Middle frontal gyrus (tissue), 1 donor: ENCODE measurements around the gene ATP6V0B.
A peak's percentile ranks its signal among the peaks of the same experiment; 100 is the strongest.

Experiments used
- DNase-seq: peaks from one replicate; pipeline ENCODE4 v3.0.0-alpha.2; 2015; ENCODE audit warnings: low spot score; ENCODE audit errors: extremely low spot score

The ATP6V0B gene

GRCh38 chr1:43946236-43947060, 28.3 kb upstream of the ATP6V0B start, which contains the start of gene IPO13:
TSS of gene IPO13 (plus strand) at chr1:43946950. CDS start at chr1:43947601, 651 bp downstream.
- DNase-seq, result peak; percentile 95

GRCh38 chr1:43947061-43947873, 27.5 kb upstream of the ATP6V0B start:
- DNase-seq, result no peak

- no peak for DNase-seq
Observed at GRCh38 chr1:43947874-43948437, 26.8 kb upstream of the ATP6V0B start.

GRCh38 chr1:43949678-43950077, 25.1 kb upstream of the ATP6V0B start:
- DNase-seq, result no peak

GRCh38 chr1:43951021-43951985, 23.5 kb upstream of the ATP6V0B start:
- DNase-seq, result no peak

- peak; percentile 27 for DNase-seq
Observed at GRCh38 chr1:43952731-43953346, 21.9 kb upstream of the ATP6V0B start.

- DNase-seq, result no peak
Observed at GRCh38 chr1:43953361-43953760, 21.4 kb upstream of the ATP6V0B start.

GRCh38 chr1:43954036-43954435, 20.7 kb upstream of the ATP6V0B start:
- peak; percentile 51 for DNase-seq

GRCh38 chr1:43956234-43956633, 18.5 kb upstream of the ATP6V0B start:
- no peak for DNase-seq

GRCh38 chr1:43957407-43958040, 17.2 kb upstream of the ATP6V0B start:
- no peak for DNase-seq

GRCh38 chr1:43958351-43959255, 16.2 kb upstream of the ATP6V0B start:
- no peak for DNase-seq

GRCh38 chr1:43960798-43961197, 14.0 kb upstream of the ATP6V0B start:
- DNase-seq, result no peak

- DNase-seq, result no peak
Observed at GRCh38 chr1:43961692-43962091, 13.1 kb upstream of the ATP6V0B start.

- no peak for DNase-seq
Observed at GRCh38 chr1:43962324-43962723, 12.4 kb upstream of the ATP6V0B start.

GRCh38 chr1:43963006-43963405, 11.8 kb upstream of the ATP6V0B start:
- no peak for DNase-seq

- DNase-seq, result no peak
Observed at GRCh38 chr1:43963890-43964289, 10.9 kb upstream of the ATP6V0B start.

- DNase-seq, result no peak
Observed at GRCh38 chr1:43965316-43965715, 9.4 kb upstream of the ATP6V0B start.

GRCh38 chr1:43968348-43968948, 6.3 kb upstream of the ATP6V0B start:
- no peak for DNase-seq

- DNase-seq, result no peak
Observed at GRCh38 chr1:43969416-43969745, 5.4 kb upstream of the ATP6V0B start.
